IMR-90 (cell line): Measurements from ENCODE around the gene TRDN. TPM values are rescaled to one million over a fixed set of nuclear protein-coding genes. Genes with fewer than 3 reads are reported as not detected.

ENCODE experiments used
- ATAC-seq: fragments of 200-7000 bp; cut with Tn5 transposase; 2 replicates; pipeline ENCODE4 v1.9.1; 2020; ENCODE audit warnings: low read depth, mild to moderate bottlenecking, moderate library complexity
- BruUV-seq: library from RNA; stranded (reverse); fragments of 400-500 nt; replicated peaks from 2 replicates; lab custom pipeline; 2021; lab: Mats Ljungman, UMichigan
- CTCF ChIA-PET: fragments of 300-600 bp; formaldehyde crosslinking; extraction: SDS; loops from one replicate; lab custom pipeline; 2021; ENCODE audit warnings: antibody characterized with exemption; lab: Yijun Ruan, JAX
- POLR2A ChIA-PET: fragments of 300-600 bp; sonication (Branson Sonifier 250); formaldehyde crosslinking; loops from one replicate; lab custom pipeline; 2022; ENCODE audit warnings: antibody characterized with exemption; ENCODE audit not compliant: unreplicated experiment; lab: Charles Lee
- DNase-seq: peaks from one replicate; pipeline ENCODE4 v3.0.0; 2013
- H2AFZ ChIP-seq: replicated peaks from 2 replicates; pipeline ENCODE3; 2013; ENCODE audit warnings: low read length, mild to moderate bottlenecking; ENCODE audit not compliant: poor library complexity
- H2AK5ac ChIP-seq: 2 replicates; pipeline ENCODE4 v1.6.1; 2013; ENCODE audit warnings: low read depth, low read length, inconsistent platforms
- H2AK9ac ChIP-seq: replicated peaks from 2 replicates; pipeline ENCODE3; 2013; ENCODE audit warnings: mild to moderate bottlenecking, low read depth, low read length, moderate library complexity; ENCODE audit not compliant: poor library complexity
- H2BK120ac ChIP-seq: 2 replicates; pipeline ENCODE4 v1.6.1; 2013; ENCODE audit warnings: low read depth, low read length, inconsistent platforms
- H2BK15ac ChIP-seq: 3 replicates; pipeline ENCODE4 v1.6.1; 2013; ENCODE audit warnings: low read depth, low read length, inconsistent platforms
- H2BK20ac ChIP-seq: 2 replicates; pipeline ENCODE4 v1.6.1; 2013; ENCODE audit warnings: low read depth, mild to moderate bottlenecking, inconsistent platforms, low read length, moderate library complexity
- H2BK5ac ChIP-seq: 2 replicates; pipeline ENCODE4 v1.6.1; 2013; ENCODE audit warnings: mild to moderate bottlenecking, low read depth, low read length, inconsistent platforms; ENCODE audit not compliant: poor library complexity, severe bottlenecking
- H3K14ac ChIP-seq: replicated peaks from 2 replicates; pipeline ENCODE4 v1.6.1; 2013; ENCODE audit warnings: low read depth, low read length, inconsistent platforms
- H3K18ac ChIP-seq: 2 replicates; pipeline ENCODE4 v1.6.1; 2013; ENCODE audit warnings: low read depth, low read length, control low read depth
- H3K23ac ChIP-seq: 2 replicates; pipeline ENCODE4 v1.6.1; 2013; ENCODE audit warnings: low read depth, low read length, inconsistent platforms
- H3K27ac ChIP-seq: 2 replicates; pipeline ENCODE4 v1.5.1; 2013; ENCODE audit warnings: mild to moderate bottlenecking, control low read depth, low read length; ENCODE audit not compliant: insufficient read depth
- H3K27me3 ChIP-seq: 2 replicates; pipeline ENCODE4 v1.6.1; 2013; ENCODE audit warnings: low read length; ENCODE audit not compliant: control insufficient read depth, insufficient read depth
- H3K36me3 ChIP-seq: 2 replicates; pipeline ENCODE4 v1.6.1; 2013; ENCODE audit warnings: low read length, mixed read lengths; ENCODE audit not compliant: control insufficient read depth, insufficient read depth
- H3K4ac ChIP-seq: 2 replicates; pipeline ENCODE4 v1.6.1; 2013; ENCODE audit warnings: low read depth, low read length, inconsistent platforms
- H3K4me1 ChIP-seq: 2 replicates; pipeline ENCODE4 v1.6.1; 2013; ENCODE audit warnings: low read length, mixed read lengths; ENCODE audit not compliant: control insufficient read depth, insufficient read depth
- H3K4me2 ChIP-seq: 2 replicates; pipeline ENCODE4 v1.6.1; 2013; ENCODE audit warnings: low read depth, mild to moderate bottlenecking, control low read depth, low read length, moderate library complexity
- H3K4me3 ChIP-seq: 2 replicates; pipeline ENCODE4 v1.5.1; 2013; ENCODE audit warnings: low read depth, mild to moderate bottlenecking, control low read depth, low read length, moderate library complexity; ENCODE audit not compliant: insufficient read depth
- H3K56ac ChIP-seq: 2 replicates; pipeline ENCODE4 v1.6.1; 2013; ENCODE audit warnings: low read length, inconsistent platforms; ENCODE audit not compliant: insufficient read depth; ENCODE audit errors: extremely low read depth
- H3K79me1 ChIP-seq, 2 experiments: 2 replicates each; pipeline ENCODE4 v1.6.1; 2013; ENCODE audit warnings: low read length in 2 of 2, inconsistent platforms in 1 of 2, low read depth in 1 of 2
- H3K9ac ChIP-seq: 2 replicates; pipeline ENCODE4 v1.6.1; 2013; ENCODE audit warnings: low read depth, low read length, control low read depth
- H3K9me1 ChIP-seq: 2 replicates; pipeline ENCODE4 v1.6.1; 2013; ENCODE audit warnings: low read length, inconsistent platforms; ENCODE audit not compliant: insufficient read depth
- H3K9me3 ChIP-seq: 2 replicates; pipeline ENCODE4 v1.6.1; 2013; ENCODE audit warnings: low read length; ENCODE audit not compliant: control insufficient read depth, insufficient read depth
- H4K20me1 ChIP-seq: 2 replicates; pipeline ENCODE4 v1.6.1; 2013; ENCODE audit warnings: low read length, inconsistent platforms; ENCODE audit not compliant: insufficient read depth
- H4K5ac ChIP-seq: 2 replicates; pipeline ENCODE4 v1.6.1; 2013; ENCODE audit warnings: mild to moderate bottlenecking, low read depth, low read length, control low read depth
- H4K8ac ChIP-seq, 2 experiments: 2 replicates each; pipeline ENCODE4 v1.6.1; 2013; ENCODE audit warnings: low read depth in 2 of 2, low read length in 2 of 2, control low read depth in 1 of 2, inconsistent platforms in 1 of 2
- H4K91ac ChIP-seq: 2 replicates; pipeline ENCODE4 v1.6.1; 2013; ENCODE audit warnings: low read depth, low read length, inconsistent platforms; ENCODE audit not compliant: insufficient read depth
- FOS ChIP-seq: fragments of 150-350 bp; IDR thresholded peaks from 2 replicates; pipeline ENCODE4 v1.6.1; 2016; ENCODE audit warnings: low read depth, low read length
- WGBS, 2 experiments: methylation state at CpG; one replicate each; pipeline versions ENCODE4 v1.1.5 to v1.1.7; 2013; ENCODE audit warnings: missing lambda C conversion rate in 2 of 2; ENCODE audit not compliant: insufficient read length in 1 of 2; ENCODE audit errors: extremely low coverage in 2 of 2; 5-methylcytosine and 5-hydroxymethylcytosine counted together
- dilution Hi-C: fragments of 300-500 bp; cut with HindIII; formaldehyde crosslinking; loops from one replicate; pipeline ENCODE4 v1.14.3; 2018; ENCODE audit warnings: low sequenced_read_pairs; ENCODE audit not compliant: unreplicated experiment
- in situ Hi-C: fragments of 300-500 bp; cut with MboI; formaldehyde crosslinking; loops from 3 replicates; pipeline ENCODE4 v1.14.3; 2019; ENCODE audit warnings: low sequenced_read_pairs, inconsistent platforms, mixed read lengths
- intact Hi-C: fragments of 100-400 bp; cut with micrococcal nuclease; formaldehyde crosslinking; loops from 2 replicates; pipeline ENCODE4 v1.10.0; 2022
- polyA plus RNA-seq, 3 experiments: library from polyadenylated mRNA; depleted of rRNA; stranded (reverse); fragments of >200 nt; gene quantifications; 2 replicates each; pipeline ENCODE4 v1.2.3, GENCODE V29; 2012; ENCODE audit warnings: low replicate concordance in 1 of 3
- total RNA-seq: library from RNA; depleted of rRNA; stranded (reverse); fragments of >200 nt; gene quantifications from 2 replicates; pipeline ENCODE4 v1.2.3, GENCODE V29; 2012

The TRDN gene
- total and polyA plus RNA-seq, 2 of the 4 experiments (the other 2 are of a cell fraction), result not detected

DNA sequence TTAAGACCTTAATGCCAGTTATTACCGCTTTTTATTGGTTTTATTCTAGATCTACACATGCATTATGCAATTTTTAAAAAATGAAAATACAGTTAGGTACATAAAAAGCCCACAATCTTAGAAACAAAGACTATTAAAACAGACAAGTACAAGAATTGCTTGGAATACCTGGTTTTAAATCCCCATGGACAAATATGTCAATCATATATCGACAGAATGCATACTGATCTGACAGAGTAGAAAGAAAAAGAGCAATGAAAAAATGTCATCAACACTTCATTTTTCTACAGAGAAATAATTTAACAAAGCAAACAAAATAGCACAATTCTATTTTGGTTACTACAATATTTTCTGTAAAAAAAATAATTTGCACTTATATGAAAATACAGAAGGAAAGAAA, 139.7 kb downstream of the TRDN start:
- H2BK15ac ChIP-seq, result no peak overlapping the region
- in situ Hi-C loops, result no loop called here

More for the DNA sequence above, 139.7 kb downstream of the TRDN start:
- H3K23ac ChIP-seq, result no peak overlapping the region
- no peak for ATAC-seq
- no peak overlapping the region for H4K5ac ChIP-seq
- no peaks in the 10 kb centered on the region for H3K9me3 ChIP-seq
- H3K4me3 ChIP-seq, result no peak overlapping the region
- ChIA-PET CTCF (no interaction called here), POLR2A (no interaction called here)
- no peak overlapping the region for H2BK5ac ChIP-seq
- H3K4me1 ChIP-seq, result no peaks in the 10 kb centered on the region
- no peak overlapping the region for H2AK5ac ChIP-seq
- H3K79me1 ChIP-seq, result no peaks in the 10 kb centered on the region
- no peaks in the 10 kb centered on the region for H3K9me1 ChIP-seq
- H4K8ac ChIP-seq, result no peak overlapping the region
- H3K4ac ChIP-seq, result no peak overlapping the region
- no peaks in the 10 kb centered on the region for H3K27me3 ChIP-seq
- H3K56ac ChIP-seq, result no peak overlapping the region
- no peak overlapping the region for H3K9ac ChIP-seq
- intact Hi-C loops (no loop called here), dilution Hi-C loops (no loop called here)
- H3K14ac ChIP-seq, result no peak overlapping the region
- no peak overlapping the region for H3K4me2 ChIP-seq
- no TSS peak for BruUV-seq
- H4K91ac ChIP-seq, result no peak overlapping the region
- H3K18ac ChIP-seq, result no peak overlapping the region
- no peak overlapping the region for H2BK120ac ChIP-seq
- H3K27ac ChIP-seq, result no peak overlapping the region
- no peaks in the 10 kb centered on the region for H4K20me1 ChIP-seq
- DNase-seq, result no peak
- TF ChIP-seq FOS, result no peak
- no CpG with 5 or more reads among the region's 2 CpGs for WGBS, 2 experiments
- no peak overlapping the region for H2BK20ac ChIP-seq
- H3K36me3 ChIP-seq, result no peaks in the 10 kb centered on the region
- H2AFZ ChIP-seq, result no peak overlapping the region
- no peak overlapping the region for H2AK9ac ChIP-seq
